Activated CD4-positive, alpha-beta T cell treated with anti-CD3 and anti-CD28 coated beads, Interleukin-10, Interleukin-2, amounts not matched to agents 100 ng/mL and 50 ng/mL, durations not matched to agents 16 hours and 8 hours (primary cell): ENCODE results near the gene MUC5AC.
"Not testable (repeated sequence)": the region's sequence is repeated elsewhere in the genome, so short reads cannot be mapped to it uniquely, and the experiment has no call there.

Experiments used
- DNase-seq: peaks from one replicate; pipeline ENCODE4 v3.0.0-alpha.2; 2020

The MUC5AC gene

GRCh38 chr11:1150769-1151365 is 6.9 kb upstream of the MUC5AC start:
- no peak for DNase-seq

- DNase-seq, result no peak
Measured at GRCh38 chr11:1151366-1152315, 6.1 kb upstream of the MUC5AC start.

- peak; percentile 47 for DNase-seq
Measured at GRCh38 chr11:1152316-1153104, 5.2 kb upstream of the MUC5AC start.

- DNase-seq, result no peak
Measured at GRCh38 chr11:1153105-1153950, 4.4 kb upstream of the MUC5AC start.

- no peak for DNase-seq
Measured at GRCh38 chr11:1153951-1154493, 3.7 kb upstream of the MUC5AC start.

- not testable (repeated sequence) for DNase-seq
Measured at GRCh38 chr11:1154656-1155055, 3.1 kb upstream of the MUC5AC start.

GRCh38 chr11:1155274-1155693 is 2.5 kb upstream of the MUC5AC start:
- no peak for DNase-seq

- no peak for DNase-seq
Measured at GRCh38 chr11:1156506-1157340, 1.0 kb upstream of the MUC5AC start.

- DNase-seq, result no peak
Measured at GRCh38 chr11:1157341-1157644, 460 bp upstream of the MUC5AC start.

- no peak for DNase-seq
Measured at GRCh38 chr11:1158681-1159487, 1.1 kb downstream of the MUC5AC start.

GRCh38 chr11:1159488-1160220 is 1.9 kb downstream of the MUC5AC start:
- DNase-seq, result not testable (repeated sequence)

GRCh38 chr11:1160231-1161101 is 2.7 kb downstream of the MUC5AC start:
- DNase-seq, result no peak

- no peak for DNase-seq
Measured at GRCh38 chr11:1161410-1162137, 3.8 kb downstream of the MUC5AC start.

- no peak for DNase-seq
Measured at GRCh38 chr11:1162138-1162475, 4.4 kb downstream of the MUC5AC start.

- no peak for DNase-seq
Measured at GRCh38 chr11:1162491-1163311, 4.9 kb downstream of the MUC5AC start.

GRCh38 chr11:1163321-1163910 is 5.7 kb downstream of the MUC5AC start:
- DNase-seq, result no peak
